ENCODE results near the gene GPR18.

The GPR18 gene

DNA sequence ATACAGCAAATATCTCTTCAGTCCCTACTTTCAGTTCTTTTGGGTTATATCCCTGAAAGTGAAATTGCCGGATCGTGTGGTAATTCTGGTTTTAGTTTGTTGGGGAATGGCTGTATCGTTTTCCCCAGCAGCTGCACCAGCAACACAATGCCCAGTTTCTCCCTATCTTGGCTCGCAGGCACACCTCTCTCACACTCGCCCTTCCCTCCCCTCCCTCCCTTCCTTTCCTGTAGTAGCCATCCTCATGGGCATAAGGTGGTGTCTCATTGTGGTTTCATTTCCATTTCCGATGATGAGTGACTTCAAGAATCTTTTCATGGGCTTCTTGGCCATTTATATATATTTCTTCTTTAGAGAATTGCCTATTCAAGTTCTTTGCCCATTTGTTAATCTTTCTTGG lies 8.6 kb upstream of the GPR18 start:
- no peaks in the 10 kb centered on the region for H3K36me3 ChIP-seq (ENCODE audit: control insufficient read depth, insufficient read depth, low read length)
- H3K9ac ChIP-seq (ENCODE audit: low read length) = no peak overlapping the region

DNA sequence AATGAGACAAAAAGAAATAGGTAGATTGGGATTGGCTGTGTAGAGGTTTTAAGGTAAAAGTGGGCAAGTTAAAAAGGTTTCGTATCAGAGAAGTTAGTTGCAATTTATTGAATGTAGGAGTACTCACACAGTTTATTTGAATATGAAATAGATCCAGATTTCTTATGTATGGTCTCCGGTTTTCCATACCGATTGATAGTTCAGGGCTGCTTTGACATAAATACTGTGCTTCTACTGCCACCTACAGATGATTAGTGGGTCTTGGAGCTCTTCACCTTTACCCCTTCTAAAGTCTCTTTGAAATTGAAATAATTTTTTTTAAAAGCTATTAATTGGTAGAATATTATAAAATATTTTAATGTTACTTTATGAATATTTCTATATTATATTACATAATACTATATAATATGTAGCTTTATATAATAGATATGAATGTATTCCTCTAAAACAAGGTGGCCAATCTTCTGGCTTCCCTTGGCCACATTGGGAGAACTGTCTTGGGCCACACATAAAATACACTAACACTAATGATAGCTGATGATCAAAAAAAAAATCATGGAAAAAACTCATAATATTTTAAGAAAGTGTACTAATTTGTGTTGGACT lies 7.7 kb upstream of the GPR18 start:
- H3K9me3 ChIP-seq (ENCODE audit: control insufficient read depth, insufficient read depth, low read depth, low read length) = no peaks in the 10 kb centered on the region
- no peaks in the 10 kb centered on the region; the same call in 1 of the 2 replicates for H3K4me1 ChIP-seq (ENCODE audit: control insufficient read depth, insufficient read depth, low read length)
- peaks cover 7% of the 10 kb centered on the region; the same call in 1 of the 2 replicates for H3K36me3 ChIP-seq (ENCODE audit: control insufficient read depth, insufficient read depth, low read length)
- H3K27me3 ChIP-seq (ENCODE audit: control insufficient read depth, insufficient read depth, low read length) = no peaks in the 10 kb centered on the region
- no peak overlapping the region for H3K27ac ChIP-seq (ENCODE audit: low read depth, low read length)
- H3K4me3 ChIP-seq (ENCODE audit: low read depth, low read length) = no peak overlapping the region
- no peak overlapping the region for H3K9ac ChIP-seq (ENCODE audit: low read length)

More for the DNA sequence above, 8.6 kb upstream of the GPR18 start:
- Histone ChIP-seq H3K27ac (ENCODE audit: low read depth, low read length) (no peak overlapping the region), H3K27me3 (ENCODE audit: control insufficient read depth, insufficient read depth, low read length) (no peaks in the 10 kb centered on the region), H3K9me3 (ENCODE audit: control insufficient read depth, insufficient read depth, low read depth, low read length) (no peaks in the 10 kb centered on the region), H3K4me1 (ENCODE audit: control insufficient read depth, insufficient read depth, low read length) (no peaks in the 10 kb centered on the region; the same call in 1 of the 2 replicates), H3K4me3 (ENCODE audit: low read depth, low read length) (no peak overlapping the region)

DNA sequence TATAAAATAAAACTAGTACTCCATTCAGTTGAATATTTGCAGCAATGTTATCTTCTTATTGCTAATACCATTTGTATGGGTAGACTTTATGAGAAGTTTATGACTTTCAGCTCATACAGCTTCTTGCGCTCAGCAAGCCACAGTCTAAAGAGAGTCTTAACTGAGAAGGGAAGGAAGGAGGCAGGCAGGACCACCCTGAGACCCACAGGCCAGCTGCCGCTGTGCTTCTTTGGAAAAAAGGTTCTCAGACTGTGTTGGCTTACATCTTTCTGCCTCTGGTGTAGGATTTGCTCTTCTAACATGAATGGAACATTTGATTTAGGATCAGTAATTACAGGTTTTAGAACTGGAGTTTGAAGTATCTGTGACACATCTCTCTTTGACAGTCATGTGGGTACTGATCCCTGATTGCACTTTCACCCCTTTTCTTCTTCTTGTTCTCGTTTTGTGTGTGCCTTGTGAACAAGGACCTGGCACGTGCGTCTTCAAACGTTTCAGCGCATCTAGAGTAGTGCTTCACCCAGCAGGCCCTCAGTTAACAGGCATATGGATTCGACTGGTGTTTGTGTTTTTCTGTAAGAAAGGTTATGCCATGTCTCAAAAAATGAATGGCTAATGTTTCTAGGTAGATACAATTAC lies 7.1 kb upstream of the GPR18 start:
- no peak overlapping the region for H3K9ac ChIP-seq (ENCODE audit: low read length)
- H3K27ac ChIP-seq (ENCODE audit: low read depth, low read length) = no peak overlapping the region
- H3K27me3 ChIP-seq (ENCODE audit: control insufficient read depth, insufficient read depth, low read length) = no peaks in the 10 kb centered on the region
- H3K36me3 ChIP-seq (ENCODE audit: control insufficient read depth, insufficient read depth, low read length) = peaks cover 8% of the 10 kb centered on the region; the same call in 1 of the 2 replicates
- H3K4me3 ChIP-seq (ENCODE audit: low read depth, low read length) = no peak overlapping the region
- H3K4me1 ChIP-seq (ENCODE audit: control insufficient read depth, insufficient read depth, low read length) = no peaks in the 10 kb centered on the region; the same call in 1 of the 2 replicates
- no peaks in the 10 kb centered on the region for H3K9me3 ChIP-seq (ENCODE audit: control insufficient read depth, insufficient read depth, low read depth, low read length)

DNA sequence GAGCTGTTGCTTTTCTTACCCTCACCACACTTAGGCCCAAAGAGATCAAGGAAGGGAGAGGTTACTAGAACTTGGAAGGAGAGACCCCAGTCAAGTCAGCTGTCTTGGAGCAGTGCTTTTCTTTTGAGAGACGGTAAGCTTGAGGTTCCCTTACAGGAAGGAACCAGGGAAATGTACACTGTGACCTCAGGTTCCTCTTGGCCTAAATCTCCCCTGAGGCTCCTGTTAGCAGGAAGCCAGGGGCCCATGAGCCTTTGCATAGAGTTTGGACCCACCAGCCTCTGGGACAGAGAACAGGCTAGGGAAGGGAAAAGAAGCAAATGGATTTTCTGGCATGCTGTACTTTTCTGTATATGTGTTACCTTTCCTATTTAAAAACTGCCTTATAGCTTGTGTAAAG lies 5.9 kb upstream of the GPR18 start:
- H3K27me3 ChIP-seq (ENCODE audit: control insufficient read depth, insufficient read depth, low read length) = no peaks in the 10 kb centered on the region
- H3K4me1 ChIP-seq (ENCODE audit: control insufficient read depth, insufficient read depth, low read length) = no peaks in the 10 kb centered on the region; the same call in 1 of the 2 replicates

DNA sequence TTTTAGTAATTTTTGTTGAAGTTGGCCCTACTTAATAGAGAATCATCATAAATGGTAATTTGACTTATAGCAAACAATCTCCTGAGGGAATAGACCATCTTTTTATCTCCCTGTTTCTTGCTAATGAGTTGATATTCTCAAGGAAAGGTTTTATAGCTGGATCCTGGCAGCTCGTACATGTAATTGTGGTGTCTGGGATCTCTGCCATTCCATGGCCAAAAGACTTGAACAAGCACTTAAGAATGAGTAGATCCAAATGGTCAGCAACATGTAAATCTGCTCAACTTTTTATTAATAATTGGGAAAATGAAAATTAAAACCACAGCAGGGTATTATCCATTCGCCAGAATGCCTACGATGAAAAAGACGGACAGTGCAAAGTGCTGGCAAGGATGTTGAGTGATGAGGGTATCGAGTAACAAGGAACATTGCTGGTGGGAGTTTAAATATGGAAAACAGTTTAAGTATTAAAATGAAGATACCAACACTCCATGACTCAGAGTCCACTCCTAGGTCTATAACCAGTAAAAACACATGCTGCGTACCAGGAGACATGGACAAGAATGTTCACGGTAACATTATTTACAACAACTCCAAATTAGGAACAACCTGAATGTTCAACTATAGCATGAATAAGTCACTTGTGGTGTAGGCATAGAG lies 5.1 kb upstream of the GPR18 start:
- Histone ChIP-seq H3K36me3 (ENCODE audit: control insufficient read depth, insufficient read depth, low read length) (peaks cover 14% of the 10 kb centered on the region), H3K9ac (ENCODE audit: low read length) (no peak overlapping the region), H3K27ac (ENCODE audit: low read depth, low read length) (no peak overlapping the region), H3K4me3 (ENCODE audit: low read depth, low read length) (no peak overlapping the region), H3K9me3 (ENCODE audit: control insufficient read depth, insufficient read depth, low read depth, low read length) (no peaks in the 10 kb centered on the region), H3K27me3 (ENCODE audit: control insufficient read depth, insufficient read depth, low read length) (no peaks in the 10 kb centered on the region), H3K4me1 (ENCODE audit: control insufficient read depth, insufficient read depth, low read length) (no peaks in the 10 kb centered on the region; the same call in 1 of the 2 replicates)

More for the DNA sequence above, 5.9 kb upstream of the GPR18 start:
- Histone ChIP-seq H3K9ac (ENCODE audit: low read length) (no peak overlapping the region), H3K27ac (ENCODE audit: low read depth, low read length) (no peak overlapping the region), H3K9me3 (ENCODE audit: control insufficient read depth, insufficient read depth, low read depth, low read length) (no peaks in the 10 kb centered on the region), H3K4me3 (ENCODE audit: low read depth, low read length) (no peak overlapping the region), H3K36me3 (ENCODE audit: control insufficient read depth, insufficient read depth, low read length) (peaks cover 14% of the 10 kb centered on the region)

DNA sequence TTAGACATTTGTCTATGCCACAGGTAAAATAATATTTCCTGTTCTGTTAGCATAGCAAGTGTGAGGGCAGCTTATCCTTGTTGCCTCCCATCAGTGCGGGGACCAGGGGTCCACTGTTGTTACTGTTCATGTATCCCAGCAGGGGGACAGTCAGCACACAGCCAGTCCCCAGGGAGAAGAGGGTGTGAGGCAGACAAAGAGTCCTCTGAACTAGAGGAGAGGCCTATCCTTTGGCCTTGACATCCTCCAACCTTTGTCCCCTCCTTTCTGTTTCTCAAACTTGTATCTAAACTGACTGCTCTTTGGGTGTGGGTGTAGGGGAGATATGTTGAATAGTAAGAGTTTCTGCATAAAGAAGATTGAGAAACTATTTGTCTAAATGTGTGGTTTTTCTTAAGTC lies 2.9 kb upstream of the GPR18 start:
- no peaks in the 10 kb centered on the region for H3K9me3 ChIP-seq (ENCODE audit: control insufficient read depth, insufficient read depth, low read depth, low read length)
- no peaks in the 10 kb centered on the region for H3K27me3 ChIP-seq (ENCODE audit: control insufficient read depth, insufficient read depth, low read length)
- no peak overlapping the region for H3K4me3 ChIP-seq (ENCODE audit: low read depth, low read length)
- H3K27ac ChIP-seq (ENCODE audit: low read depth, low read length) = no peak overlapping the region
- H3K9ac ChIP-seq (ENCODE audit: low read length) = no peak overlapping the region
- no peaks in the 10 kb centered on the region; the same call in 1 of the 2 replicates for H3K4me1 ChIP-seq (ENCODE audit: control insufficient read depth, insufficient read depth, low read length)
- peaks cover 14% of the 10 kb centered on the region for H3K36me3 ChIP-seq (ENCODE audit: control insufficient read depth, insufficient read depth, low read length)

DNA sequence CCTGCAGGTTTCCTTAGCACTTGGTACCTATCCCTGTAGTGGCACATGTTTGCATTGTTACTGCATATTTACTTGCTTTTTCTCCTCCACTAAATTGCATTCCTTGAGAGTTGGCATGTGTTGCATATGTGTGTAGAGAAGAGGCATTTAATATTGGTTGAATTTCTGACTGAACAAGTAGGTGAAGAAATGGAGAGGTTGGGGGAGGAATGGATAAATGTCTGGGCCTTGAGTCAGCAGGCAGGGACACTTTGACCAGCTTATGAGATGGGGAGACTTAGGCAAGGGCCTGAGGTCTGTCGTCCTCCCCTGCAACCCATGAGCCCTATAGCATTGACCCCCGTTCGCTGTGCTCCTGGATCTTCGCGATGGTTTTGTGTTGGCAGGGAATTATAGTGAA lies 2.0 kb upstream of the GPR18 start:
- Histone ChIP-seq H3K9ac (ENCODE audit: low read length) (no peak overlapping the region), H3K27me3 (ENCODE audit: control insufficient read depth, insufficient read depth, low read length) (no peaks in the 10 kb centered on the region), H3K27ac (ENCODE audit: low read depth, low read length) (no peak overlapping the region), H3K4me1 (ENCODE audit: control insufficient read depth, insufficient read depth, low read length) (no peaks in the 10 kb centered on the region; the same call in 1 of the 2 replicates), H3K4me3 (ENCODE audit: low read depth, low read length) (no peak overlapping the region), H3K9me3 (ENCODE audit: control insufficient read depth, insufficient read depth, low read depth, low read length) (no peaks in the 10 kb centered on the region), H3K36me3 (ENCODE audit: control insufficient read depth, insufficient read depth, low read length) (peaks cover 18% of the 10 kb centered on the region)

DNA sequence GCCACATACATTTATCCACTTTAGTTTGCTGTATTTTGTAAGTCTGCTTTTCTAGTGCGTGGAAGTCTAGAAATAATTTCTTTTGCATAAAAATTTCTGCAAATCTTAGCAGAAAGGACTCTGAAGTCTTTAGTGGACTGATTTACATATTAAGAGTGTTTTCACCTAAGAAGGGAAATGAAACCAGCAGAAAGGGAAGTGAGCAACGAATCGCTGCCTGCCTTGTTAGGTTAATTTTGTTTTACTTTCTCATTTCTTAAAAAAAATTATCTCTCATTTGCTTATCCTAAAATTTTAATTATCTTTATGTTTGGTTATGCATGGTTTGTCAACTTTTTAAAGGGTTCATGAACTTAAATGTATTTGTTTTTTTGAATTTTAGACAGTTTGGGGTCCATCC lies 767 bp upstream of the GPR18 start:
- Histone ChIP-seq H3K9ac (ENCODE audit: low read length) (no peak overlapping the region), H3K4me3 (ENCODE audit: low read depth, low read length) (no peak overlapping the region)

DNA sequence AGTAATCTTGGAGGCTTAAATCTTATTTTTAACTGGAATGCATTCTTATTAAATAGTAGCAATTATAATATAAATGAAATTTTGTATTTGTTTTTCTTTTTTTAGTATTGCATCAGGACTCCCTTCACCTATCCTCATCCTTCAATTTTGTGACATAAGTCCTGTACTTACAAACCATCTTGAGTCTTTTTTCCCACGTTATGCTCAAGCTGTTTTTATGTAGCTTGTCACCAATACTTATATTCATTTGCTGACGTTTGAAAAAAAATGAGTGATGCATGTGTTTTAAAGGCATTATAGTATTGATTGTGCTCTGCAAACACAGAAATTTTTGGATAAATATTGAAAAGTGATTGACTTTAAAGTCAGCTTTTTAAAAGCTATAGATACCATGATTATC lies 888 bp downstream of the GPR18 start:
- no peaks in the 10 kb centered on the region for H3K4me1 ChIP-seq (ENCODE audit: control insufficient read depth, insufficient read depth, low read length)
- no peaks in the 10 kb centered on the region for H3K27me3 ChIP-seq (ENCODE audit: control insufficient read depth, insufficient read depth, low read length)
- H3K9ac ChIP-seq (ENCODE audit: low read length) = no peak overlapping the region
- H3K4me3 ChIP-seq (ENCODE audit: low read depth, low read length) = no peak overlapping the region
- H3K9me3 ChIP-seq (ENCODE audit: control insufficient read depth, insufficient read depth, low read depth, low read length) = no peaks in the 10 kb centered on the region
- H3K27ac ChIP-seq (ENCODE audit: low read depth, low read length) = no peak overlapping the region
- H3K36me3 ChIP-seq (ENCODE audit: control insufficient read depth, insufficient read depth, low read length) = peaks cover 23% of the 10 kb centered on the region

More for the DNA sequence above, 767 bp upstream of the GPR18 start:
- Histone ChIP-seq H3K27ac (ENCODE audit: low read depth, low read length) (no peak overlapping the region), H3K4me1 (ENCODE audit: control insufficient read depth, insufficient read depth, low read length) (no peaks in the 10 kb centered on the region), H3K27me3 (ENCODE audit: control insufficient read depth, insufficient read depth, low read length) (no peaks in the 10 kb centered on the region), H3K9me3 (ENCODE audit: control insufficient read depth, insufficient read depth, low read depth, low read length) (no peaks in the 10 kb centered on the region), H3K36me3 (ENCODE audit: control insufficient read depth, insufficient read depth, low read length) (peaks cover 23% of the 10 kb centered on the region)

DNA sequence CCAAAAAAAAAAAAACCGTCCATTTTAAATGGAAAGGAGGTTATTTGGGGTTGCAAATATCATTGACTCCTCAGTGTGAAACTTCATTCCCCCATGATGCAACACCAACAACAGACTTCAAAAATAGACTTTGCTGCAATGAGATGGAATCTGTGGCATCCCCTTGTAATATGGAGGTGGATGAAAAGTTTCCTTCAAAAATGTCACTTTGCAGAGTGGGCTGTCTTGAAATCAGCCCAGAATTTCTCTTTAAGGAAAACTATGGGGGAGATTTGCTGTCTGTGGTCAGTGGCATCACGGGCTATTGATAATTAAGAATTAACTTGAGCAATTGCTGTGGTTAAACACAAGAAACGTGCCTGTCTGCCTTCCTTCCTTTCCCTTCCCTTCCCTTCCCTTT lies 1.5 kb downstream of the GPR18 start:
- Histone ChIP-seq H3K27me3 (ENCODE audit: control insufficient read depth, insufficient read depth, low read length) (no peaks in the 10 kb centered on the region), H3K4me1 (ENCODE audit: control insufficient read depth, insufficient read depth, low read length) (peaks cover 5% of the 10 kb centered on the region; the same call in 1 of the 2 replicates), H3K4me3 (ENCODE audit: low read depth, low read length) (no peak overlapping the region), H3K9me3 (ENCODE audit: control insufficient read depth, insufficient read depth, low read depth, low read length) (no peaks in the 10 kb centered on the region), H3K36me3 (ENCODE audit: control insufficient read depth, insufficient read depth, low read length) (peaks cover 28% of the 10 kb centered on the region), H3K9ac (ENCODE audit: low read length) (no peak overlapping the region), H3K27ac (ENCODE audit: low read depth, low read length) (no peak overlapping the region)

DNA sequence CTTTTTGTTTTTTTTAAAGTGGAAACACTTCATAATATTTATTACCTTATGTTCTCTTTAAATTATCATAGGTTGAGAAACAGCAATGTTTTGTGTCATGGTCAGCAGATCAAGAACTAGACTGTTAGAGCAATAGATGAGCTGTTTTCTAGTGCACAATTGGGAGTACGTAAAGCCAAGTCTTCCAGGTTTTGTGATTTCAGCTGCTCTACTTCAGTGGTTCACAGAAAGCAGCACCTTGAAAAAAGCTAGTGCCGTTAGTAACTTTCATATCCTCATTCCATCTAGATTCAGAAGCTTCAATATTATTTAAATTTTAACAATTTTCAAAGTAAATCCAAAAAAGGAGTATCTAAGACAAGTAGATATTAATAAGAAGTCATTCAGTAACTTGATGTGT lies 1.9 kb downstream of the GPR18 start:
- H3K9me3 ChIP-seq (ENCODE audit: control insufficient read depth, insufficient read depth, low read depth, low read length) = no peaks in the 10 kb centered on the region
- no peak overlapping the region for H3K27ac ChIP-seq (ENCODE audit: low read depth, low read length)
- H3K4me3 ChIP-seq (ENCODE audit: low read depth, low read length) = no peak overlapping the region
- no peaks in the 10 kb centered on the region for H3K27me3 ChIP-seq (ENCODE audit: control insufficient read depth, insufficient read depth, low read length)
- peaks cover 24% of the 10 kb centered on the region for H3K36me3 ChIP-seq (ENCODE audit: control insufficient read depth, insufficient read depth, low read length)
- no peak overlapping the region for H3K9ac ChIP-seq (ENCODE audit: low read length)
- peaks cover 9% of the 10 kb centered on the region; the same call in 1 of the 2 replicates for H3K4me1 ChIP-seq (ENCODE audit: control insufficient read depth, insufficient read depth, low read length)

Measured in HUES6 (cell line).